ENCODE measurements around the gene GALM.

The GALM gene

GRCh38 chr2:38776531-38776930 lies 110.6 kb downstream of the GALM start:
- POLR2A ChIA-PET: interaction anchor here (1.2 to 2.9 kb wide), 2 partner anchors 25 to 26 kb away, joined by 5 to 17 read pairs; partner anchors contain the start of gene SRSF7
- DNase-seq (ENCODE audit: extremely low spot score): no peak
- CTCF ChIA-PET: no interaction called here
- TF ChIP-seq CTCF (IDR thresholded peaks at IDR 0.05; ENCODE audit: control extremely low read depth, extremely low read depth, low read depth, missing control alignments): no peak

GRCh38 chr2:38778687-38779082 lies 112.8 kb downstream of the GALM start:
- no peak for TF ChIP-seq CTCF (IDR thresholded peaks at IDR 0.05; ENCODE audit: control extremely low read depth, extremely low read depth, low read depth, missing control alignments)
- no peak for DNase-seq (ENCODE audit: extremely low spot score)
- CTCF ChIA-PET: interaction anchor here (0.9 kb wide), 1 partner anchor 8 kb away, joined by 3 read pairs; no protein-coding TSS in a partner anchor
- POLR2A ChIA-PET: interaction anchor here (1.4 kb wide), 1 partner anchor 27 kb away, joined by 5 read pairs; the partner anchor contains the start of gene SRSF7

GRCh38 chr2:38783586-38783985 lies 117.7 kb downstream of the GALM start:
- no peak for DNase-seq (ENCODE audit: extremely low spot score)
- CTCF ChIA-PET: interaction anchor here (0.6 to 2.3 kb wide), 3 partner anchors 10 to 20 kb away, joined by 3 to 5 read pairs (median 3); no protein-coding TSS in a partner anchor
- no peak for TF ChIP-seq CTCF (IDR thresholded peaks at IDR 0.05; ENCODE audit: control extremely low read depth, extremely low read depth, low read depth, missing control alignments)
- POLR2A ChIA-PET: interaction anchor here (0.6 to 1.5 kb wide), 2 partner anchors 18 to 32 kb away, joined by 3 to 8 read pairs; partner anchors contain the start of gene SRSF7
